ENCODE results near the gene CDC42BPG. TPM values are rescaled to one million over a fixed set of nuclear protein-coding genes. Genes with fewer than 3 reads are reported as not detected.
A peak's percentile ranks its signal among the peaks of the same experiment; 100 is the strongest.

CDC42BPG gene
- polyA plus RNA-seq (0.26 TPM in 1 of 2 replicates, not detected in the other), polyA minus RNA-seq (not detected in 2 replicates)

GRCh38 chr11:64844330-64845128 is at the start of gene CDC42BPG:
Gene CDC42BPG, minus strand, starts transcription at chr11:64844653. Its CDS starts 84 bp downstream, at chr11:64844569.
- Histone ChIP-seq H3K27ac (ENCODE audit: low read length) (no peak within 1 kb of the TSS), H3K9ac (ENCODE audit: low read length) (no peak within 1 kb of the TSS), H3K27me3 (ENCODE audit: insufficient read depth, low read depth, low read length) (peaks cover 25% of the 10 kb centered on the region), H3F3A (ENCODE audit: insufficient read depth, low read length, poor library complexity, severe bottlenecking) (no peaks in the 10 kb centered on the region), H4K20me1 (ENCODE audit: insufficient read depth) (no peaks in the 10 kb centered on the region), H3K9me3 (ENCODE audit: low read length) (no peaks in the 10 kb centered on the region), H3K36me3 (ENCODE audit: insufficient read depth, low read length) (no peaks in the 10 kb centered on the region), H2AFZ (ENCODE audit: low read depth, low read length) (no peak within 1 kb of the TSS), H3K79me2 (replicated peaks; ENCODE audit: insufficient read depth, low read length) (no peaks in the 10 kb centered on the region), H3K4me3 (ENCODE audit: low read length) (peak within 1 kb of the TSS; percentile 21), H3K9me2 (ENCODE audit: insufficient read depth, low read length) (no peaks in the 10 kb centered on the region), H3K4me2 (ENCODE audit: low read length) (no peak within 1 kb of the TSS)
- TF ChIP-seq EZH2 (IDR thresholded peaks at IDR 0.05; ENCODE audit: borderline replicate concordance, insufficient read depth, low read length, poor library complexity, severe bottlenecking): no peak
- TF ChIP-seq TAF1 (IDR thresholded peaks at IDR 0.05; ENCODE audit: low read depth): no peak
- TF ChIP-seq SMC3 (conservative IDR thresholded peaks at IDR 0.05; ENCODE audit: poor library complexity): peak; percentile 13
- TF ChIP-seq MXI1 (conservative IDR thresholded peaks at IDR 0.05; ENCODE audit: poor library complexity, severe bottlenecking): no peak
- peak; percentile 13 for TF ChIP-seq RAD21 (conservative IDR thresholded peaks at IDR 0.05)
- peak; percentile 62 for TF ChIP-seq CTCF (IDR thresholded peaks at IDR 0.05; ENCODE audit: poor library complexity, severe bottlenecking)
- TF ChIP-seq EP300 (conservative IDR thresholded peaks at IDR 0.05; ENCODE audit: poor library complexity, severe bottlenecking): no peak

GRCh38 chr11:64893194-64894069 is 49.0 kb upstream of the CDC42BPG start:
- TF ChIP-seq SMC3 (conservative IDR thresholded peaks at IDR 0.05; ENCODE audit: poor library complexity): no peak
- no peak for TF ChIP-seq CTCF (IDR thresholded peaks at IDR 0.05; ENCODE audit: poor library complexity, severe bottlenecking)
- TF ChIP-seq MXI1 (conservative IDR thresholded peaks at IDR 0.05; ENCODE audit: poor library complexity, severe bottlenecking): no peak
- TF ChIP-seq POLR2AphosphoS5 (IDR thresholded peaks at IDR 0.05): no peak
- TF ChIP-seq EZH2 (IDR thresholded peaks at IDR 0.05; ENCODE audit: borderline replicate concordance, insufficient read depth, low read length, poor library complexity, severe bottlenecking): no peak
- no peak for TF ChIP-seq RAD21 (conservative IDR thresholded peaks at IDR 0.05)
- no peak for TF ChIP-seq REST (IDR thresholded peaks at IDR 0.05; ENCODE audit: borderline replicate concordance)
- no peak for TF ChIP-seq TAF1 (IDR thresholded peaks at IDR 0.05; ENCODE audit: low read depth)
- TF ChIP-seq EP300 (conservative IDR thresholded peaks at IDR 0.05; ENCODE audit: poor library complexity, severe bottlenecking): no peak

More at GRCh38 chr11:64893194-64894069, 49.0 kb upstream of the CDC42BPG start:
- Histone ChIP-seq H3K9me3 (ENCODE audit: low read length) (no peaks in the 10 kb centered on the region), H3K9ac (ENCODE audit: low read length) (no peak overlapping the region), H3K4me2 (ENCODE audit: low read length) (no peak overlapping the region), H3K79me2 (replicated peaks; ENCODE audit: insufficient read depth, low read length) (no peaks in the 10 kb centered on the region), H3K36me3 (ENCODE audit: insufficient read depth, low read length) (no peaks in the 10 kb centered on the region), H3K27ac (ENCODE audit: low read length) (no peak overlapping the region), H3K27me3 (ENCODE audit: insufficient read depth, low read depth, low read length) (no peaks in the 10 kb centered on the region), H3K9me2 (ENCODE audit: insufficient read depth, low read length) (no peaks in the 10 kb centered on the region), H3K4me3 (ENCODE audit: low read length) (no peak overlapping the region), H4K20me1 (ENCODE audit: insufficient read depth) (no peaks in the 10 kb centered on the region), H3F3A (ENCODE audit: insufficient read depth, low read length, poor library complexity, severe bottlenecking) (no peaks in the 10 kb centered on the region), H2AFZ (ENCODE audit: low read depth, low read length) (no peak overlapping the region)
